H1 (cell line): Measurements from ENCODE around the gene CD8B2. TPM values are rescaled to one million over a fixed set of nuclear protein-coding genes. Genes with fewer than 3 reads are reported as not detected.
"Not testable (repeated sequence)": the region's sequence is repeated elsewhere in the genome, so short reads cannot be mapped to it uniquely, and the experiment has no call there.

Source experiments
- CTCF ChIA-PET: fragments of 300-600 bp; sonication (Branson Sonifier 250); formaldehyde crosslinking; loops from one replicate; lab custom pipeline; 2021; ENCODE audit not compliant: partially characterized antibody; lab: Charles Lee
- POLR2A ChIA-PET: fragments of 300-600 bp; sonication (Branson Sonifier 250); formaldehyde crosslinking; loops from one replicate; lab custom pipeline; 2021; ENCODE audit warnings: inconsistent platforms; ENCODE audit not compliant: partially characterized antibody; lab: Charles Lee
- DNase-seq, 2 experiments: peaks; one replicate each; pipeline versions ENCODE4 v3.0.0 to v3.0.0-alpha.2; 2010 to 2022; ENCODE audit warnings: low spot score in 2 of 2, low read depth in 1 of 2, mixed read lengths in 1 of 2
- FAIRE-seq: peaks from 2 replicates; lab custom pipeline; 2011; peaks lifted over from hg19 to GRCh38; lab: Jason Lieb, UNC
- H2AFZ ChIP-seq: 2 replicates; pipeline ENCODE4 v1.8.1; 2012; ENCODE audit warnings: low read length, inconsistent platforms
- H2AK5ac ChIP-seq: 2 replicates; pipeline ENCODE4 v1.6.1; 2013; ENCODE audit warnings: low read depth, low read length
- H2BK120ac ChIP-seq: replicated peaks from 2 replicates; pipeline ENCODE3; 2013; ENCODE audit warnings: low read depth, low read length, inconsistent platforms
- H2BK12ac ChIP-seq: 2 replicates; pipeline ENCODE4 v1.6.1; 2013; ENCODE audit warnings: low read depth, low read length
- H2BK15ac ChIP-seq: 2 replicates; pipeline ENCODE4 v1.6.1; 2013; ENCODE audit warnings: low read length
- H2BK20ac ChIP-seq: 2 replicates; pipeline ENCODE4 v1.6.1; 2013; ENCODE audit warnings: low read length
- H2BK5ac ChIP-seq: 2 replicates; pipeline ENCODE4 v1.6.1; 2013; ENCODE audit warnings: low read depth, low read length
- H3K14ac ChIP-seq: 2 replicates; pipeline ENCODE4 v1.6.1; 2013; ENCODE audit warnings: inconsistent platforms; ENCODE audit not compliant: insufficient read length
- H3K18ac ChIP-seq: 2 replicates; pipeline ENCODE4 v1.6.1; 2013; ENCODE audit warnings: low read length; ENCODE audit errors: extremely low read depth
- H3K23ac ChIP-seq: 2 replicates; pipeline ENCODE4 v1.6.1; 2013; ENCODE audit warnings: inconsistent platforms; ENCODE audit not compliant: insufficient read length
- H3K23me2 ChIP-seq: 2 replicates; pipeline ENCODE4 v1.6.1; 2013; ENCODE audit warnings: low read depth, low read length
- H3K27ac ChIP-seq: 2 replicates; pipeline ENCODE4 v1.6.1; 2011; ENCODE audit warnings: low read depth, low read length, inconsistent platforms
- H3K27me3 ChIP-seq, 4 experiments: replicated peaks in 1 of 4; 1 replicate in 1 of 4; 2 replicates in 3 of 4; pipeline versions ENCODE4 v1.6.1 to v1.8.1; 2011 to 2013; ENCODE audit warnings: low read length in 3 of 4, mild to moderate bottlenecking in 3 of 4, inconsistent platforms in 2 of 4, mixed read lengths in 2 of 4, moderate library complexity in 1 of 4; ENCODE audit not compliant: control insufficient read depth in 3 of 4, insufficient read depth in 3 of 4; ENCODE audit errors: extremely low read depth in 1 of 4
- H3K36me3 ChIP-seq, 4 experiments: 2 replicates each; pipeline versions ENCODE4 v1.6.1 to v1.8.1; 2011 to 2013; ENCODE audit warnings: mild to moderate bottlenecking in 4 of 4, low read length in 3 of 4, moderate library complexity in 2 of 4, control low read depth in 1 of 4, inconsistent platforms in 1 of 4; ENCODE audit not compliant: insufficient read depth in 4 of 4, control insufficient read depth in 2 of 4
- H3K4ac ChIP-seq: replicated peaks from 2 replicates; pipeline ENCODE3; 2013; ENCODE audit warnings: low read length, low read depth, mixed read lengths, inconsistent platforms; ENCODE audit not compliant: insufficient read length
- H3K4me1 ChIP-seq, 4 experiments: replicated peaks in 1 of 4; 1 replicate in 1 of 4; 2 replicates in 3 of 4; pipeline versions ENCODE4 v1.6.1 to v1.8.1; 2011 to 2013; ENCODE audit warnings: low read length in 3 of 4, inconsistent platforms in 2 of 4, mixed read lengths in 1 of 4; ENCODE audit not compliant: insufficient read depth in 4 of 4, control insufficient read depth in 3 of 4
- H3K4me2 ChIP-seq, 2 experiments: 2 replicates each; pipeline versions ENCODE4 v1.6.1 to v1.8.1; 2011 to 2013; ENCODE audit warnings: low read depth in 2 of 2, low read length in 2 of 2, control low read depth in 1 of 2, inconsistent platforms in 1 of 2, mild to moderate bottlenecking in 1 of 2; ENCODE audit not compliant: insufficient read depth in 1 of 2
- H3K4me3 ChIP-seq, 4 experiments: fragments of 200-600, 300-600 bp in 1 of 4; sonication (generic), shearing (Covaris generic), sonication (Bioruptor Twin) in 1 of 4; 2 replicates each; pipeline versions ENCODE4 v1.5.1 to v1.8.1; 2011 to 2016; ENCODE audit warnings: low read length in 4 of 4, low read depth in 3 of 4, control low read depth in 2 of 4, inconsistent platforms in 2 of 4, mild to moderate bottlenecking in 2 of 4, mixed read lengths in 1 of 4, moderate library complexity in 1 of 4; ENCODE audit not compliant: insufficient read depth in 2 of 4; ENCODE audit errors: extremely low read depth in 1 of 4
- H3K56ac ChIP-seq: replicated peaks from 2 replicates; pipeline ENCODE3; 2013; ENCODE audit warnings: low read depth, mild to moderate bottlenecking, mixed read lengths, low read length, inconsistent platforms; ENCODE audit not compliant: insufficient read length
- H3K79me1 ChIP-seq: 2 replicates; pipeline ENCODE4 v1.6.1; 2013; ENCODE audit warnings: low read depth, low read length, control low read depth
- H3K79me2 ChIP-seq, 2 experiments: 2 replicates each; pipeline versions ENCODE4 v1.6.1 to v1.8.1; 2012 to 2013; ENCODE audit warnings: low read length in 2 of 2, mild to moderate bottlenecking in 2 of 2, inconsistent platforms in 1 of 2; ENCODE audit not compliant: insufficient read depth in 2 of 2, control insufficient read depth in 1 of 2
- H3K9ac ChIP-seq, 4 experiments: replicated peaks in 1 of 4; 1 replicate in 1 of 4; 2 replicates in 3 of 4; pipeline versions ENCODE4 v1.6.1 to v1.8.1; 2011 to 2013; ENCODE audit warnings: low read depth in 3 of 4, low read length in 3 of 4, control low read depth in 2 of 4, mild to moderate bottlenecking in 2 of 4, moderate library complexity in 2 of 4, inconsistent platforms in 1 of 4; ENCODE audit errors: extremely low read depth in 1 of 4
- H3K9me3 ChIP-seq, 2 experiments: 2 replicates each; pipeline versions ENCODE4 v1.6.1 to v1.8.1; 2012 to 2013; ENCODE audit warnings: mild to moderate bottlenecking in 2 of 2, moderate library complexity in 2 of 2, control low read depth in 1 of 2, inconsistent platforms in 1 of 2, low read depth in 1 of 2, low read length in 1 of 2, mixed read lengths in 1 of 2; ENCODE audit not compliant: insufficient read depth in 2 of 2
- H4K20me1 ChIP-seq, 2 experiments: replicated peaks in 1 of 2; 2 replicates each; pipeline versions ENCODE3 to v1.8.1; 2011 to 2013; ENCODE audit warnings: inconsistent platforms in 2 of 2, low read length in 2 of 2, mild to moderate bottlenecking in 1 of 2; ENCODE audit not compliant: insufficient read depth in 2 of 2, control insufficient read depth in 1 of 2
- H4K5ac ChIP-seq: 2 replicates; pipeline ENCODE4 v1.6.1; 2013; ENCODE audit warnings: low read length, low read depth, mixed read lengths, inconsistent platforms; ENCODE audit not compliant: insufficient read length
- H4K8ac ChIP-seq: 2 replicates; pipeline ENCODE4 v1.8.0; 2013; ENCODE audit warnings: mild to moderate bottlenecking, moderate library complexity, low read length, inconsistent platforms; ENCODE audit not compliant: insufficient read depth; ENCODE audit errors: extremely low read depth
- H4K91ac ChIP-seq: replicated peaks from 2 replicates; pipeline ENCODE3; 2013; ENCODE audit warnings: low read length, mixed read lengths, inconsistent platforms; ENCODE audit not compliant: insufficient read length
- MAX ChIP-seq: IDR thresholded peaks from 2 replicates; pipeline ENCODE4 v1.6.1; 2012; ENCODE audit warnings: inconsistent platforms
- WGBS, 2 experiments: shearing (Covaris generic) in 1 of 2; methylation state at CpG; one replicate each; pipeline versions ENCODE4 v1.1.6 to v1.1.7; 2013 to 2015; ENCODE audit warnings: low lambda C conversion rate in 2 of 2, mixed read lengths in 2 of 2, inconsistent platforms in 1 of 2, low coverage in 1 of 2, missing lambda C conversion rate in 1 of 2; ENCODE audit not compliant: insufficient replicate concordance in 2 of 2, insufficient coverage in 1 of 2, insufficient read length in 1 of 2; ENCODE audit errors: extremely low coverage in 1 of 2, missing lambda C conversion rate in 1 of 2; 5-methylcytosine and 5-hydroxymethylcytosine counted together
- polyA plus RNA-seq, 7 experiments: library from polyadenylated mRNA; depleted of rRNA in 3 of 7; stranded (reverse) in 5 of 7; unstranded in 2 of 7; fragments of >200 nt in 5 of 7; fragments of 200-250 nt in 2 of 7; gene quantifications; 1 replicate in 5 of 7; 2 replicates in 1 of 7; 4 replicates in 1 of 7; pipeline versions ENCODE4 v1.2.1 to v1.2.3, GENCODE V29; 2011 to 2013; ENCODE audit warnings: missing spikeins in 2 of 7, mixed read lengths in 2 of 7
- total RNA-seq: library from RNA; stranded (reverse); fragmentation: NEBNext Ultra II Directional; extraction: Animal tissue kit (Norgen Biotek cat#: 25700); gene quantifications from 2 replicates; pipeline ENCODE4 v1.2.1, GENCODE V29; 2021

The CD8B2 gene
- total and polyA plus RNA-seq, 2 of the 8 experiments (the other 6 are each of a cell fraction or from before 2014, with no cell fraction given), result 0.03 TPM; not detected in 1

DNA sequence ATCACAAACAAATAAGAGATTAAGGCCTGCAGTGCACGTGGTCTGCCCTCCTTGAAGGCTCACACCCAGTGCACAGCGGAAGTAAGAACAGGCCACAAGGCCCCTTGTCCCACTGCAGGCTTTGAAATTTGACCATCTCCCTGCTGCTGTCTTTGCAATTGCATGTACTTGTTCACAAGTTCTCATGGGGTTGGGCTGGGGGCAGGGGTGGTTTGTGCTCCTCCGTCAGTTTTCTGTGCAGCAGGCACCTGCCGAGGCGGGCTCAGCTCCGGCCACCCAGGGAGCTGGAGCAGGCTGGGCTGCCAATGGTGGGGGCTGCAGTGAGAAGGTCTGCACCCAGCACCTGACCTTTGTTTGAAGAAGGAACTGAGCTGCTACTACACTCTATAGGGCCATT, 22.2 kb downstream of the CD8B2 start:
- CTCF ChIA-PET, H3K4ac ChIP-seq, H3K23ac ChIP-seq, H4K20me1 ChIP-seq, H3K4me2 ChIP-seq, POLR2A ChIA-PET, H4K91ac ChIP-seq, H3K79me1 ChIP-seq, H2AK5ac ChIP-seq, H2BK120ac ChIP-seq, DNase-seq, H2BK15ac ChIP-seq, H2BK20ac ChIP-seq, H2BK12ac ChIP-seq, H3K27me3 ChIP-seq, FAIRE-seq, H3K9ac ChIP-seq, H3K23me2 ChIP-seq, H3K36me3 ChIP-seq, H3K18ac ChIP-seq, H4K5ac ChIP-seq, H3K56ac ChIP-seq, H4K8ac ChIP-seq, H3K9me3 ChIP-seq, H3K4me1 ChIP-seq, H2BK5ac ChIP-seq, H3K14ac ChIP-seq, H2AFZ ChIP-seq, H3K27ac ChIP-seq, H3K4me3 ChIP-seq, H3K79me2 ChIP-seq: not testable (repeated sequence)
- 92% methylated on average over 6 of the region's 6 CpGs; no CpG with 5 or more reads in 1 of the 2 experiments for whole genome bisulfite sequencing, 2 experiments
- 0 out of 2 replicates have a peak, but pooled peaks have one; percentile 24 for TF ChIP-seq MAX

- H4K8ac ChIP-seq, H4K91ac ChIP-seq, H3K23me2 ChIP-seq, H4K20me1 ChIP-seq, FAIRE-seq, H3K23ac ChIP-seq, H3K9me3 ChIP-seq, H3K18ac ChIP-seq, H3K27me3 ChIP-seq, H2BK12ac ChIP-seq, H2AFZ ChIP-seq, H3K36me3 ChIP-seq, H3K56ac ChIP-seq, H3K27ac ChIP-seq, H3K79me1 ChIP-seq, H3K4me1 ChIP-seq, H3K79me2 ChIP-seq, H3K4ac ChIP-seq, H3K4me3 ChIP-seq, H2AK5ac ChIP-seq, H2BK20ac ChIP-seq, H2BK5ac ChIP-seq, H2BK15ac ChIP-seq, POLR2A ChIA-PET, H4K5ac ChIP-seq, CTCF ChIA-PET, DNase-seq, H3K14ac ChIP-seq, H3K4me2 ChIP-seq, H2BK120ac ChIP-seq, H3K9ac ChIP-seq: not testable (repeated sequence)
- WGBS, 2 experiments, result 87% methylated on average over 4 of the region's 4 CpGs; no CpG with 5 or more reads in 1 of the 2 experiments
Observed at GRCh38 chr2:106510791-106511190, 23.6 kb downstream of the CD8B2 start.
